ENCODE results near the gene SUGT1.
A peak's percentile ranks its signal among the peaks of the same experiment; 100 is the strongest.
"Not testable (repeated sequence)": the region's sequence is repeated elsewhere in the genome, so short reads cannot be mapped to it uniquely, and the experiment has no call there.

SUGT1 gene

DNA sequence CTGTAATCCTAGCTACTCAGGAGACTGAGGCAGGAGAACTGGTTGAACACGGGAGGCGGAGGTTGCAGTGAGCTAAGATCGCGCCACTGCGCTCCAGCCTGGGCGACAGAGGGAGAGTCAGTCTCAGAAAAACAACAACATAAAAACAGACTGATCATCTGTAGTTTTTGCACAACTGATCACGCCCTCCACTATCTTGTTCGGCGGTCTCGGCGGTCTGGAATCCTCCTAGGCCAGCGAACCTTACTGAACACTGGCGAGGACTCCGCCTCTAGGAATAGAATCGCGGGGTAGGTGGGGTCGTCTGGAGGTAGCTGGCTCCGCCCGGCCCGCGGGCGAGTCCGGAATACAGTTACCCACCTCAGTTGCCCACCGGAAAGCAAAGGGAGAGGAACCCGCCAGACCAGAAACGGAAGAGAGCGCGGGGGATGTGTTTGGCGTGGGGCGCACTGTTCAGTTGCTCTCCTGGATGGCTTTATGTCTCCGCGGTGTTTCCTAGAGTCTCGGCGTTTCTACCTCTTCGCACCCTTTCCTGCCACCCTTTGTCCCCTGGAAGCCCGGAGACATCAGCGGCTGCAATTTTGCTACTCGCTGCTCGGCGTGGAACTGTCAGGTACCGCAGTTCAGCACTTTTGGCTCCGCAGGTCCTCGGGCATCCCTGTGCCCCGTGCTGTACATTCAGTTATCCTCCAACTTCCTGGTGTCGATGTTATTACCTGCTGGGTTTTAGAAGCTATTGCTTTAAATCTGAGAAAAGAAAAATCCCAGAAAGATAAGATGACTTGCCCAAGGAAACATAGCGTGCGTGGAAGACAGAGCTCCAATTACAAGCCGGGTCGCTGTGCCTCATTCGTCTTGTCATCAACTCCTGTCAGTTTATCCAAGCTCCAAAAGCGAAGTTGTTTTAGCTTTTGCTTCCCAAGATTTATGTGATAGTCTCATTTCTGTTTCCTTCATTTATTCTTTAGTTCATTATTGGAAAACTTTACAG lies 35.3 kb upstream of the SUGT1 start (continued):
- TF ChIP-seq, protein P1, sequence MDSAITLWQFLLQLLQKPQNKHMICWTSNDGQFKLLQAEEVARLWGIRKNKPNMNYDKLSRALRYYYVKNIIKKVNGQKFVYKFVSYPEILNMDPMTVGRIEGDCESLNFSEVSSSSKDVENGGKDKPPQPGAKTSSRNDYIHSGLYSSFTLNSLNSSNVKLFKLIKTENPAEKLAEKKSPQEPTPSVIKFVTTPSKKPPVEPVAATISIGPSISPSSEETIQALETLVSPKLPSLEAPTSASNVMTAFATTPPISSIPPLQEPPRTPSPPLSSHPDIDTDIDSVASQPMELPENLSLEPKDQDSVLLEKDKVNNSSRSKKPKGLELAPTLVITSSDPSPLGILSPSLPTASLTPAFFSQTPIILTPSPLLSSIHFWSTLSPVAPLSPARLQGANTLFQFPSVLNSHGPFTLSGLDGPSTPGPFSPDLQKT (IDR thresholded peaks at IDR 0.05; ENCODE audit: borderline replicate concordance, low read depth, low read length) = no peak
- TF ChIP-seq SP3 (tag by site-specific recombination; IDR thresholded peaks at IDR 0.05) (peak; percentile 64), ZNF350 (tag by site-specific recombination; IDR thresholded peaks at IDR 0.05) (no peak), ZNF621 (tag by site-specific recombination; IDR thresholded peaks at IDR 0.05) (no peak)
- TF ChIP-seq, protein P2, sequence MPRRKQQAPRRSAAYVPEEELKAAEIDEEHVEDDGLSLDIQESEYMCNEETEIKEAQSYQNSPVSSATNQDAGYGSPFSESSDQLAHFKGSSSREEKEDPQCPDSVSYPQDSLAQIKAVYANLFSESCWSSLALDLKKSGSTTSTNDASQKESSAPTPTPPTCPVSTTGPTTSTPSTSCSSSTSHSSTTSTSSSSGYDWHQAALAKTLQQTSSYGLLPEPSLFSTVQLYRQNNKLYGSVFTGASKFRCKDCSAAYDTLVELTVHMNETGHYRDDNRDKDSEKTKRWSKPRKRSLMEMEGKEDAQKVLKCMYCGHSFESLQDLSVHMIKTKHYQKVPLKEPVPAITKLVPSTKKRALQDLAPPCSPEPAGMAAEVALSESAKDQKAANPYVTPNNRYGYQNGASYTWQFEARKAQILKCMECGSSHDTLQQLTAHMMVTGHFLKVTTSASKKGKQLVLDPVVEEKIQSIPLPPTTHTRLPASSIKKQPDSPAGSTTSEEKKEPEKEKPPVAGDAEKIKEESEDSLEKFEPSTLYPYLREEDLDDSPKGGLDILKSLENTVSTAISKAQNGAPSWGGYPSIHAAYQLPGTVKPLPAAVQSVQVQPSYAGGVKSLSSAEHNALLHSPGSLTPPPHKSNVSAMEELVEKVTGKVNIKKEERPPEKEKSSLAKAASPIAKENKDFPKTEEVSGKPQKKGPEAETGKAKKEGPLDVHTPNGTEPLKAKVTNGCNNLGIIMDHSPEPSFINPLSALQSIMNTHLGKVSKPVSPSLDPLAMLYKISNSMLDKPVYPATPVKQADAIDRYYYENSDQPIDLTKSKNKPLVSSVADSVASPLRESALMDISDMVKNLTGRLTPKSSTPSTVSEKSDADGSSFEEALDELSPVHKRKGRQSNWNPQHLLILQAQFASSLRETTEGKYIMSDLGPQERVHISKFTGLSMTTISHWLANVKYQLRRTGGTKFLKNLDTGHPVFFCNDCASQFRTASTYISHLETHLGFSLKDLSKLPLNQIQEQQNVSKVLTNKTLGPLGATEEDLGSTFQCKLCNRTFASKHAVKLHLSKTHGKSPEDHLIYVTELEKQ (tag by site-specific recombination; IDR thresholded peaks at IDR 0.05; ENCODE audit: borderline replicate concordance) = no peak

DNA sequence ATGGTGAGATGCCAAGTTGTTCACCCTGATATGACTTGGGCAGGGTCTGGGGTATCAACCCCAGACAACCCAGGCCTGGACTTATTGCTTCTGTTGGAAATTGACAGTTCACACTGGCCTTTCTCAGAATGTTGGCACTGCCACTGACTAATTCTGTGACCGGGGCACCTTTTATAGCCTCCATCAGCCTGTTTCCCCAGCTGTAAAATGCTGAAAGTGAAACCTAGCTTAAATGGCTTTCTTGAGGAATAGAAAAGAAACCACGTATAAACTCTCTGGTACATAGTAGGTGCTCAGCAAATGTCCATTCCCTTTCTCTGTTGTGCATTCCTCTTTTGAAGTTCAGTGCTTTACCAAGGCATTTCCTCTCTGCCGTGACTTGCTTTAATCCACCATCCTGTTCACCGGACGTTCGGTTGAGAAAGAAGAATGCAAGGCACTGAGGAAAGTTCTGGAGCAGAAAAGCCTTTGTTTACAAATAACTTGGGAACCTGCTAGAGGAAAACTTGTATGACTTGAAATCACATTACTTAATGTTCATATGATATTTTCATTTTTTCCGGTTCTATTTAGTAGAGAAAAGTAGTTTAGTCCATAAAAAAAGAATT lies 21.4 kb upstream of the SUGT1 start:
- H3K36me3 ChIP-seq (ENCODE audit: control insufficient read depth in 2 of 2, insufficient read depth in 1 of 2, low read length in 2 of 2) = peaks cover 12 to 31% of the 10 kb centered on the region in 2 experiments; a peak in 2 of 3 replicates
- H3K4me1 ChIP-seq (ENCODE audit: control insufficient read depth, insufficient read depth, low read length); POLR2A ChIA-PET; H3K27ac ChIP-seq (ENCODE audit: extremely low read depth, low read depth, low read length); CTCF ChIA-PET; H3K9me3 ChIP-seq (ENCODE audit: control insufficient read depth, insufficient read depth, low read depth, low read length); H3K4me3 ChIP-seq (ENCODE audit: low read depth, low read length): not testable (repeated sequence)

DNA sequence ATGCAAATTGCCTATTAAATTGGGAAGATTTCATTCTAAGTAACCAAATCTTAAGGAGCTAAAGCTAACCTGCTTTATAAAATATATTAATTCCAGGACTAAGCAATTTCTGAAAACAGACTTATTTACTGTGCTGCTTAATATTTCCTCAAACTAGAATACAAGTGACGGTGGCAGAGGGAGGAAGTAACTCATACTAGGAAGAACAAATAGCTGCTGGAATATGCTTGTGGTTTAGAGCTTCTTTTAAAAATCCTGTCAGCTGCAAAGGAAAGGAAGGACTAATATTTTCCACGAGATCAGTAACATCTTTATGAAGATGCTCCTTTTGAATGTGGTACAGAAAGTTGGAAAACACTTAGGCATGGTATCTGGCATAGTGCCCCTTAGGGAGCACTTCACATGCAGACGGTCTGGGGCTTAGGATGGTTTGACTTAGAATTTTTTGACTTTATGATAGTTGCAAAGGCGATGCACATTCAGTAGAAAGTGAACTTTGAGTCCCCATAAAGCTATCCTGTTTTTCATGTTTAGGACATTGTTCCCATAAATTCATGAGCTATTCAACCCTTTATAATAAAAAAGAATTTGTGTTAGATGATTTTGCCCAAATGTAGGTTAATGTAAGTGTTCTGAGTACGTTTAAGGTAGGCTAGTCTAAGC lies 13.8 kb upstream of the SUGT1 start:
- ChIA-PET CTCF (interaction anchor here (0.6 kb wide), 1 partner anchor 538 kb away, joined by 3 read pairs; no protein-coding TSS in a partner anchor), POLR2A (interaction anchor here (2.8 kb wide), 1 partner anchor 14 kb away, joined by 14 read pairs; the partner anchor contains the start of gene SUGT1)
- H3K9me3 ChIP-seq (ENCODE audit: control insufficient read depth, insufficient read depth, low read depth, low read length) = no peaks in the 10 kb centered on the region
- no peak overlapping the region for H3K4me3 ChIP-seq (ENCODE audit: low read depth, low read length)
- no peaks in the 10 kb centered on the region for H3K4me1 ChIP-seq (ENCODE audit: control insufficient read depth, insufficient read depth, low read length)
- no peak overlapping the region for H3K27ac ChIP-seq (ENCODE audit: extremely low read depth, low read depth, low read length)
- H3K36me3 ChIP-seq (ENCODE audit: control insufficient read depth in 2 of 2, insufficient read depth in 1 of 2, low read length in 2 of 2) = peaks cover 4 to 34% of the 10 kb centered on the region in 2 experiments; a peak in 2 of 3 replicates
- no peak for TF ChIP-seq ZNF24 (tag by site-specific recombination; IDR thresholded peaks at IDR 0.05)
- no peak for TF ChIP-seq ZNF157 (tag by site-specific recombination; IDR thresholded peaks at IDR 0.05)

DNA sequence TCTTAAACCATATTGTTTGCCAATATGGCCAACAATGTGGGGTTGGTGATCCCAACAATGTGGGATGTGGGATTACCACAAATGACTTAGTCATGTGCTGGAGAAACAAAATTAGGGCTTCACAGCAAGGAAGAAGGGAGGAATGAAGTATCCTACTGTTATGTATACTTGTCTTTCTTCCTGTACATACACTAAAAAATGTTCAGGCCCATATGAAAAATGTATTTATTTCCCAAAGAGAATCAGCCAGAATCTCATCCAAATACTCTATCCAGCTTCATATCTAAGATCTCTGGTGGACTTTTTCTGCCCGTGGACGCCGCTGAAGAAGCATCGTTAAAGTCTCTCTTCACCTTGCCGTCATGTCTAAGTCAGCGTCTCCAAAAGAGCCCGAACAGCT lies 10.5 kb upstream of the SUGT1 start, which contains the start of gene HNRNPA1L2:
Gene HNRNPA1L2, plus strand, starts transcription at position 301 of the 400 bp plus-strand sequence. Its CDS starts 62 bp downstream, at position 363.
- Histone ChIP-seq H3K4me3 (ENCODE audit: low read depth, low read length) (no peak within 1 kb of the TSS), H3K27ac (ENCODE audit: extremely low read depth, low read depth, low read length) (no peak within 1 kb of the TSS), H3K36me3 (ENCODE audit: control insufficient read depth in 2 of 2, insufficient read depth in 1 of 2, low read length in 2 of 2) (peaks cover 4 to 29% of the 10 kb centered on the region in 2 experiments; a peak in 2 of 3 replicates), H3K9me3 (ENCODE audit: control insufficient read depth, insufficient read depth, low read depth, low read length) (no peaks in the 10 kb centered on the region), H3K4me1 (ENCODE audit: control insufficient read depth, insufficient read depth, low read length) (no peaks in the 10 kb centered on the region)
- POLR2A ChIA-PET = no interaction called here
- CTCF ChIA-PET = no interaction called here
- TF ChIP-seq KLF1 (tag by site-specific recombination; IDR thresholded peaks at IDR 0.05) = no peak
- TF ChIP-seq OVOL3 (tag by site-specific recombination; IDR thresholded peaks at IDR 0.05) = no peak
- no peak for TF ChIP-seq ZNF544 (tag by site-specific recombination; IDR thresholded peaks at IDR 0.05)
- TF ChIP-seq ZIC2 (tag by site-specific recombination; IDR thresholded peaks at IDR 0.05) = no peak
- TF ChIP-seq ZNF701 (tag by site-specific recombination; IDR thresholded peaks at IDR 0.05) = no peak
- no peak for TF ChIP-seq ZNF677 (tag by site-specific recombination; IDR thresholded peaks at IDR 0.05)
- no peak for TF ChIP-seq ZNF155 (tag by site-specific recombination; IDR thresholded peaks at IDR 0.05)
- TF ChIP-seq, protein P3, sequence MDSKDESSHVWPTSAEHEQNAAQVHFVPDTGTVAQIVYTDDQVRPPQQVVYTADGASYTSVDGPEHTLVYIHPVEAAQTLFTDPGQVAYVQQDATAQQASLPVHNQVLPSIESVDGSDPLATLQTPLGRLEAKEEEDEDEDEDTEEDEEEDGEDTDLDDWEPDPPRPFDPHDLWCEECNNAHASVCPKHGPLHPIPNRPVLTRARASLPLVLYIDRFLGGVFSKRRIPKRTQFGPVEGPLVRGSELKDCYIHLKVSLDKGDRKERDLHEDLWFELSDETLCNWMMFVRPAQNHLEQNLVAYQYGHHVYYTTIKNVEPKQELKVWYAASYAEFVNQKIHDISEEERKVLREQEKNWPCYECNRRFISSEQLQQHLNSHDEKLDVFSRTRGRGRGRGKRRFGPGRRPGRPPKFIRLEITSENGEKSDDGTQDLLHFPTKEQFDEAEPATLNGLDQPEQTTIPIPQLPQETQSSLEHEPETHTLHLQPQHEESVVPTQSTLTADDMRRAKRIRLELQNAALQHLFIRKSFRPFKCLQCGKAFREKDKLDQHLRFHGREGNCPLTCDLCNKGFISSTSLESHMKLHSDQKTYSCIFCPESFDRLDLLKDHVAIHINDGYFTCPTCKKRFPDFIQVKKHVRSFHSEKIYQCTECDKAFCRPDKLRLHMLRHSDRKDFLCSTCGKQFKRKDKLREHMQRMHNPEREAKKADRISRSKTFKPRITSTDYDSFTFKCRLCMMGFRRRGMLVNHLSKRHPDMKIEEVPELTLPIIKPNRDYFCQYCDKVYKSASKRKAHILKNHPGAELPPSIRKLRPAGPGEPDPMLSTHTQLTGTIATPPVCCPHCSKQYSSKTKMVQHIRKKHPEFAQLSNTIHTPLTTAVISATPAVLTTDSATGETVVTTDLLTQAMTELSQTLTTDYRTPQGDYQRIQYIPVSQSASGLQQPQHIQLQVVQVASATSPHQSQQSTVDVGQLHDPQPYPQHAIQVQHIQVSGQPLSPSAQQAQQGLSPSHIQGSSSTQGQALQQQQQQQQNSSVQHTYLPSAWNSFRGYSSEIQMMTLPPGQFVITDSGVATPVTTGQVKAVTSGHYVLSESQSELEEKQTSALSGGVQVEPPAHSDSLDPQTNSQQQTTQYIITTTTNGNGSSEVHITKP (tag by site-specific recombination; IDR thresholded peaks at IDR 0.05) = no peak

Data from HEK293 (cell line).